A375 (cell line): Measurements from ENCODE around the gene ZFAND3. TPM values are rescaled to one million over a fixed set of nuclear protein-coding genes. Genes with fewer than 3 reads are reported as not detected.

ENCODE experiments used
- small RNA-seq: library from RNA; depleted of rRNA; stranded (forward); fragments of <200 nt; gene quantifications from one replicate; pipeline ENCODE3, GENCODE V24; 2014
- total RNA-seq: library from RNA; depleted of rRNA; stranded (reverse); fragments of >200 nt; shearing (Covaris generic); gene quantifications from 2 replicates; pipeline ENCODE4 v1.2.3, GENCODE V29; 2014; rRNA removed

ZFAND3 gene, protein sequence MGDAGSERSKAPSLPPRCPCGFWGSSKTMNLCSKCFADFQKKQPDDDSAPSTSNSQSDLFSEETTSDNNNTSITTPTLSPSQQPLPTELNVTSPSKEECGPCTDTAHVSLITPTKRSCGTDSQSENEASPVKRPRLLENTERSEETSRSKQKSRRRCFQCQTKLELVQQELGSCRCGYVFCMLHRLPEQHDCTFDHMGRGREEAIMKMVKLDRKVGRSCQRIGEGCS
- 16.4 and 17.1 TPM in 2 replicates for total RNA-seq

GRCh38 chr6:37819177-37819801, at the start of gene ZFAND3:
Gene ZFAND3, plus strand, starts transcription at chr6:37819727. Its CDS starts 219 bp downstream, at chr6:37819946.

Small RNA genes lying within 50 kb of the gene (small RNA-seq; reads per million reads assigned to genes)
- not detected for gene RN7SL285P
- not detected for gene RNU1-87P

Other genes starting within 250 kb of the ZFAND3 start
- 0.38 and 0.69 TPM in 2 replicates for gene MDGA1, start 121.8 kb upstream of the ZFAND3 start, total RNA-seq